Neural progenitor cell (in vitro differentiated cells): Measurements from ENCODE around the gene ENO2.

Experiments
- EZH2phosphoT487 ChIP-seq: fragments of 200-600 bp; sonication (generic); IDR thresholded peaks from 2 replicates; pipeline ENCODE4 v1.6.1; 2017; ENCODE audit warnings: antibody characterized with exemption
- TF ChIP-seq, protein P1 (sequence below): fragments of 200-600 bp; sonication (generic); IDR thresholded peaks from 2 replicates; pipeline ENCODE4 v1.5.1; 2017; ENCODE audit warnings: antibody characterized with exemption, mild to moderate bottlenecking

DNA sequence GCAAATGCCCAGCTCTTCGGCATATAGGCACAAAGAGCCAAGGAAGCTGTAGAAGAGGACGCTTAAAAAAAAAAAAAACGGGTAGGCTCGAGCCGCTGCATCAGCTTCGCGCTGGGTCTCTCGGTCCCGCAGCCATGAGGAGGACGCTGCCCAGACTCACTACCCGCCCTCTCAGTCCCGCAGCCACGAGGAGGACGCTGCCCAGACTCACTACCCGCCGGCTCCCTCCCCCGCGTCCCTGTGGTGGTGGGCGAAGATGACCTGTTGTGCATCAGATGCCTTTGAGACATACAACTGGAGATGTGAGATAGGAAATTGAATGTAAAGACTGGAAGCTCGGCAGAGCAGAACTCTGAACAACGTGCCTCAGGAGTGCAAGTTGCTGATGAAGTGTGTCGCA, 29.8 kb upstream of the ENO2 start:
- TF ChIP-seq, protein P1, sequence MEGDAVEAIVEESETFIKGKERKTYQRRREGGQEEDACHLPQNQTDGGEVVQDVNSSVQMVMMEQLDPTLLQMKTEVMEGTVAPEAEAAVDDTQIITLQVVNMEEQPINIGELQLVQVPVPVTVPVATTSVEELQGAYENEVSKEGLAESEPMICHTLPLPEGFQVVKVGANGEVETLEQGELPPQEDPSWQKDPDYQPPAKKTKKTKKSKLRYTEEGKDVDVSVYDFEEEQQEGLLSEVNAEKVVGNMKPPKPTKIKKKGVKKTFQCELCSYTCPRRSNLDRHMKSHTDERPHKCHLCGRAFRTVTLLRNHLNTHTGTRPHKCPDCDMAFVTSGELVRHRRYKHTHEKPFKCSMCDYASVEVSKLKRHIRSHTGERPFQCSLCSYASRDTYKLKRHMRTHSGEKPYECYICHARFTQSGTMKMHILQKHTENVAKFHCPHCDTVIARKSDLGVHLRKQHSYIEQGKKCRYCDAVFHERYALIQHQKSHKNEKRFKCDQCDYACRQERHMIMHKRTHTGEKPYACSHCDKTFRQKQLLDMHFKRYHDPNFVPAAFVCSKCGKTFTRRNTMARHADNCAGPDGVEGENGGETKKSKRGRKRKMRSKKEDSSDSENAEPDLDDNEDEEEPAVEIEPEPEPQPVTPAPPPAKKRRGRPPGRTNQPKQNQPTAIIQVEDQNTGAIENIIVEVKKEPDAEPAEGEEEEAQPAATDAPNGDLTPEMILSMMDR = no peak
- TF ChIP-seq EZH2phosphoT487 = no peak
